H1 (cell line): Measurements from ENCODE around the gene NDUFB11. TPM values are rescaled to one million over a fixed set of nuclear protein-coding genes. Genes with fewer than 3 reads are reported as not detected.

Source experiments
- CTCF ChIA-PET: fragments of 300-600 bp; sonication (Branson Sonifier 250); formaldehyde crosslinking; loops from one replicate; lab custom pipeline; 2021; ENCODE audit not compliant: partially characterized antibody; lab: Charles Lee
- POLR2A ChIA-PET: fragments of 300-600 bp; sonication (Branson Sonifier 250); formaldehyde crosslinking; loops from one replicate; lab custom pipeline; 2021; ENCODE audit warnings: inconsistent platforms; ENCODE audit not compliant: partially characterized antibody; lab: Charles Lee
- DNase-seq, 2 experiments: peaks; one replicate each; pipeline versions ENCODE4 v3.0.0 to v3.0.0-alpha.2; 2010 to 2022; ENCODE audit warnings: low spot score in 2 of 2, low read depth in 1 of 2, mixed read lengths in 1 of 2
- FAIRE-seq: peaks from 2 replicates; lab custom pipeline; 2011; peaks lifted over from hg19 to GRCh38; lab: Jason Lieb, UNC
- H2AFZ ChIP-seq: 2 replicates; pipeline ENCODE4 v1.8.1; 2012; ENCODE audit warnings: low read length, inconsistent platforms
- H2AK5ac ChIP-seq: 2 replicates; pipeline ENCODE4 v1.6.1; 2013; ENCODE audit warnings: low read depth, low read length
- H2BK120ac ChIP-seq: replicated peaks from 2 replicates; pipeline ENCODE3; 2013; ENCODE audit warnings: low read depth, low read length, inconsistent platforms
- H2BK12ac ChIP-seq: 2 replicates; pipeline ENCODE4 v1.6.1; 2013; ENCODE audit warnings: low read depth, low read length
- H2BK15ac ChIP-seq: 2 replicates; pipeline ENCODE4 v1.6.1; 2013; ENCODE audit warnings: low read length
- H2BK20ac ChIP-seq: 2 replicates; pipeline ENCODE4 v1.6.1; 2013; ENCODE audit warnings: low read length
- H2BK5ac ChIP-seq: 2 replicates; pipeline ENCODE4 v1.6.1; 2013; ENCODE audit warnings: low read depth, low read length
- H3K14ac ChIP-seq: 2 replicates; pipeline ENCODE4 v1.6.1; 2013; ENCODE audit warnings: inconsistent platforms; ENCODE audit not compliant: insufficient read length
- H3K18ac ChIP-seq: 2 replicates; pipeline ENCODE4 v1.6.1; 2013; ENCODE audit warnings: low read length; ENCODE audit errors: extremely low read depth
- H3K23ac ChIP-seq: 2 replicates; pipeline ENCODE4 v1.6.1; 2013; ENCODE audit warnings: inconsistent platforms; ENCODE audit not compliant: insufficient read length
- H3K23me2 ChIP-seq: 2 replicates; pipeline ENCODE4 v1.6.1; 2013; ENCODE audit warnings: low read depth, low read length
- H3K27ac ChIP-seq: 2 replicates; pipeline ENCODE4 v1.6.1; 2011; ENCODE audit warnings: low read depth, low read length, inconsistent platforms
- H3K27me3 ChIP-seq, 4 experiments: replicated peaks in 1 of 4; 1 replicate in 1 of 4; 2 replicates in 3 of 4; pipeline versions ENCODE4 v1.6.1 to v1.8.1; 2011 to 2013; ENCODE audit warnings: low read length in 3 of 4, mild to moderate bottlenecking in 3 of 4, inconsistent platforms in 2 of 4, mixed read lengths in 2 of 4, moderate library complexity in 1 of 4; ENCODE audit not compliant: control insufficient read depth in 3 of 4, insufficient read depth in 3 of 4; ENCODE audit errors: extremely low read depth in 1 of 4
- H3K36me3 ChIP-seq, 4 experiments: 2 replicates each; pipeline versions ENCODE4 v1.6.1 to v1.8.1; 2011 to 2013; ENCODE audit warnings: mild to moderate bottlenecking in 4 of 4, low read length in 3 of 4, moderate library complexity in 2 of 4, control low read depth in 1 of 4, inconsistent platforms in 1 of 4; ENCODE audit not compliant: insufficient read depth in 4 of 4, control insufficient read depth in 2 of 4
- H3K4ac ChIP-seq: replicated peaks from 2 replicates; pipeline ENCODE3; 2013; ENCODE audit warnings: low read length, low read depth, mixed read lengths, inconsistent platforms; ENCODE audit not compliant: insufficient read length
- H3K4me1 ChIP-seq, 4 experiments: replicated peaks in 1 of 4; 1 replicate in 1 of 4; 2 replicates in 3 of 4; pipeline versions ENCODE4 v1.6.1 to v1.8.1; 2011 to 2013; ENCODE audit warnings: low read length in 3 of 4, inconsistent platforms in 2 of 4, mixed read lengths in 1 of 4; ENCODE audit not compliant: insufficient read depth in 4 of 4, control insufficient read depth in 3 of 4
- H3K4me2 ChIP-seq, 2 experiments: 2 replicates each; pipeline versions ENCODE4 v1.6.1 to v1.8.1; 2011 to 2013; ENCODE audit warnings: low read depth in 2 of 2, low read length in 2 of 2, control low read depth in 1 of 2, inconsistent platforms in 1 of 2, mild to moderate bottlenecking in 1 of 2; ENCODE audit not compliant: insufficient read depth in 1 of 2
- H3K4me3 ChIP-seq, 4 experiments: fragments of 200-600, 300-600 bp in 1 of 4; sonication (generic), shearing (Covaris generic), sonication (Bioruptor Twin) in 1 of 4; 2 replicates each; pipeline versions ENCODE4 v1.5.1 to v1.8.1; 2011 to 2016; ENCODE audit warnings: low read length in 4 of 4, low read depth in 3 of 4, control low read depth in 2 of 4, inconsistent platforms in 2 of 4, mild to moderate bottlenecking in 2 of 4, mixed read lengths in 1 of 4, moderate library complexity in 1 of 4; ENCODE audit not compliant: insufficient read depth in 2 of 4; ENCODE audit errors: extremely low read depth in 1 of 4
- H3K56ac ChIP-seq: replicated peaks from 2 replicates; pipeline ENCODE3; 2013; ENCODE audit warnings: low read depth, mild to moderate bottlenecking, mixed read lengths, low read length, inconsistent platforms; ENCODE audit not compliant: insufficient read length
- H3K79me1 ChIP-seq: 2 replicates; pipeline ENCODE4 v1.6.1; 2013; ENCODE audit warnings: low read depth, low read length, control low read depth
- H3K79me2 ChIP-seq, 2 experiments: 2 replicates each; pipeline versions ENCODE4 v1.6.1 to v1.8.1; 2012 to 2013; ENCODE audit warnings: low read length in 2 of 2, mild to moderate bottlenecking in 2 of 2, inconsistent platforms in 1 of 2; ENCODE audit not compliant: insufficient read depth in 2 of 2, control insufficient read depth in 1 of 2
- H3K9ac ChIP-seq, 4 experiments: replicated peaks in 1 of 4; 1 replicate in 1 of 4; 2 replicates in 3 of 4; pipeline versions ENCODE4 v1.6.1 to v1.8.1; 2011 to 2013; ENCODE audit warnings: low read depth in 3 of 4, low read length in 3 of 4, control low read depth in 2 of 4, mild to moderate bottlenecking in 2 of 4, moderate library complexity in 2 of 4, inconsistent platforms in 1 of 4; ENCODE audit errors: extremely low read depth in 1 of 4
- H3K9me3 ChIP-seq, 2 experiments: 2 replicates each; pipeline versions ENCODE4 v1.6.1 to v1.8.1; 2012 to 2013; ENCODE audit warnings: mild to moderate bottlenecking in 2 of 2, moderate library complexity in 2 of 2, control low read depth in 1 of 2, inconsistent platforms in 1 of 2, low read depth in 1 of 2, low read length in 1 of 2, mixed read lengths in 1 of 2; ENCODE audit not compliant: insufficient read depth in 2 of 2
- H4K20me1 ChIP-seq, 2 experiments: replicated peaks in 1 of 2; 2 replicates each; pipeline versions ENCODE3 to v1.8.1; 2011 to 2013; ENCODE audit warnings: inconsistent platforms in 2 of 2, low read length in 2 of 2, mild to moderate bottlenecking in 1 of 2; ENCODE audit not compliant: insufficient read depth in 2 of 2, control insufficient read depth in 1 of 2
- H4K5ac ChIP-seq: 2 replicates; pipeline ENCODE4 v1.6.1; 2013; ENCODE audit warnings: low read length, low read depth, mixed read lengths, inconsistent platforms; ENCODE audit not compliant: insufficient read length
- H4K8ac ChIP-seq: 2 replicates; pipeline ENCODE4 v1.8.0; 2013; ENCODE audit warnings: mild to moderate bottlenecking, moderate library complexity, low read length, inconsistent platforms; ENCODE audit not compliant: insufficient read depth; ENCODE audit errors: extremely low read depth
- H4K91ac ChIP-seq: replicated peaks from 2 replicates; pipeline ENCODE3; 2013; ENCODE audit warnings: low read length, mixed read lengths, inconsistent platforms; ENCODE audit not compliant: insufficient read length
- ATF2 ChIP-seq: IDR thresholded peaks from 2 replicates; pipeline ENCODE4 v1.6.1; 2012; ENCODE audit warnings: low read length, inconsistent platforms
- ATF3 ChIP-seq: IDR thresholded peaks from 2 replicates; pipeline ENCODE4 v1.6.1; 2011; ENCODE audit warnings: low read depth, mild to moderate bottlenecking, low read length; ENCODE audit not compliant: insufficient read depth
- CBX5 ChIP-seq: fragments of 300-800, 300-1000 bp; sonication (generic); IDR thresholded peaks from 2 replicates; pipeline ENCODE4 v1.7.1; 2016; ENCODE audit warnings: antibody characterized with exemption, low read length, low read depth
- CTBP2 ChIP-seq: IDR thresholded peaks from 2 replicates; pipeline ENCODE4 v1.7.0; 2011; ENCODE audit warnings: borderline replicate concordance, mild to moderate bottlenecking, moderate library complexity, mixed read lengths, low read length; ENCODE audit not compliant: insufficient read depth, insufficient read length
- GABPA ChIP-seq: IDR thresholded peaks from 2 replicates; pipeline ENCODE4 v1.6.1; 2011; ENCODE audit warnings: mild to moderate bottlenecking, low read length, moderate library complexity, borderline replicate concordance; ENCODE audit not compliant: insufficient read depth
- JUND ChIP-seq: IDR thresholded peaks from 2 replicates; pipeline ENCODE4 v1.6.1; 2011; ENCODE audit warnings: mild to moderate bottlenecking, improper control_type of control experiment, low read length
- MAX ChIP-seq: IDR thresholded peaks from 2 replicates; pipeline ENCODE4 v1.6.1; 2012; ENCODE audit warnings: inconsistent platforms
- NANOG ChIP-seq: IDR thresholded peaks from 2 replicates; pipeline ENCODE4 v1.6.1; 2011; ENCODE audit warnings: low read length, low read depth, mild to moderate bottlenecking, inconsistent platforms; ENCODE audit not compliant: insufficient read depth, poor library complexity, severe bottlenecking
- RFX5 ChIP-seq: IDR thresholded peaks from 2 replicates; pipeline ENCODE4 v1.6.1; 2011; ENCODE audit warnings: low read depth, low read length, improper control_type of control experiment, borderline replicate concordance
- RXRA ChIP-seq: IDR thresholded peaks from 2 replicates; pipeline ENCODE4 v1.6.1; 2011; ENCODE audit warnings: low read depth, mild to moderate bottlenecking, low read length, moderate library complexity; ENCODE audit not compliant: insufficient read depth
- WGBS, 2 experiments: shearing (Covaris generic) in 1 of 2; methylation state at CpG; one replicate each; pipeline versions ENCODE4 v1.1.6 to v1.1.7; 2013 to 2015; ENCODE audit warnings: low lambda C conversion rate in 2 of 2, mixed read lengths in 2 of 2, inconsistent platforms in 1 of 2, low coverage in 1 of 2, missing lambda C conversion rate in 1 of 2; ENCODE audit not compliant: insufficient replicate concordance in 2 of 2, insufficient coverage in 1 of 2, insufficient read length in 1 of 2; ENCODE audit errors: extremely low coverage in 1 of 2, missing lambda C conversion rate in 1 of 2; 5-methylcytosine and 5-hydroxymethylcytosine counted together
- polyA plus RNA-seq, 7 experiments: library from polyadenylated mRNA; depleted of rRNA in 3 of 7; stranded (reverse) in 5 of 7; unstranded in 2 of 7; fragments of >200 nt in 5 of 7; fragments of 200-250 nt in 2 of 7; gene quantifications; 1 replicate in 5 of 7; 2 replicates in 1 of 7; 4 replicates in 1 of 7; pipeline versions ENCODE4 v1.2.1 to v1.2.3, GENCODE V29; 2011 to 2013; ENCODE audit warnings: missing spikeins in 2 of 7, mixed read lengths in 2 of 7
- total RNA-seq: library from RNA; stranded (reverse); fragmentation: NEBNext Ultra II Directional; extraction: Animal tissue kit (Norgen Biotek cat#: 25700); gene quantifications from 2 replicates; pipeline ENCODE4 v1.2.1, GENCODE V29; 2021

NDUFB11 gene
- total and polyA plus RNA-seq, 2 of the 8 experiments (the other 6 are each of a cell fraction or from before 2014, with no cell fraction given), result 120 to 131 TPM

GRCh38 chrX:47098338-47099094 is 46.0 kb downstream of the NDUFB11 start:
- H3K23me2 ChIP-seq, result no peaks in the 10 kb centered on the region
- H3K4me1 ChIP-seq, result no peaks in the 10 kb centered on the region
- no peak overlapping the region for H2BK120ac ChIP-seq
- H3K9ac ChIP-seq, result no peak overlapping the region
- H3K27ac ChIP-seq, result no peak overlapping the region
- POLR2A ChIA-PET, result no interaction called here
- H4K8ac ChIP-seq, result no peak overlapping the region
- H2AK5ac ChIP-seq, result no peak overlapping the region
- H2BK12ac ChIP-seq, result no peak overlapping the region
- H4K20me1 ChIP-seq, result no peaks in the 10 kb centered on the region
- no peak overlapping the region for H4K5ac ChIP-seq
- H3K18ac ChIP-seq, result no peak overlapping the region
- H3K4me2 ChIP-seq, result no peak overlapping the region
- H3K27me3 ChIP-seq, result no peaks in the 10 kb centered on the region
- WGBS, 2 experiments, result 85% methylated on average over 2 of the region's 2 CpGs; no CpG with 5 or more reads in 1 of the 2 experiments
- no peak overlapping the region for H3K14ac ChIP-seq
- no peak overlapping the region for H3K4ac ChIP-seq
- FAIRE-seq, result no peak
- H3K79me1 ChIP-seq, result no peaks in the 10 kb centered on the region
- H2BK20ac ChIP-seq, result no peak overlapping the region
- H3K36me3 ChIP-seq, result no peaks in the 10 kb centered on the region
- H3K56ac ChIP-seq, result no peak overlapping the region
- DNase-seq, result no peak
- H3K9me3 ChIP-seq, result no peaks in the 10 kb centered on the region
- no peak overlapping the region for H3K23ac ChIP-seq
- H2BK15ac ChIP-seq, result no peak overlapping the region
- H2AFZ ChIP-seq, result no peak overlapping the region
- CTCF ChIA-PET, result no interaction called here
- no peak overlapping the region; the same call in 1 of the 2 replicates for H2BK5ac ChIP-seq
- H4K91ac ChIP-seq, result no peak overlapping the region
- no peaks in the 10 kb centered on the region for H3K79me2 ChIP-seq
- H3K4me3 ChIP-seq, result no peak overlapping the region
- TF ChIP-seq GABPA (no peak), RFX5 (no peak), MAX (no peak), ATF3 (no peak), CBX5 (no peak), CTBP2 (no peak), RXRA (no peak), NANOG (no peak), JUND (no peak), ATF2 (no peak)
